Activated naive CD8-positive, alpha-beta T cell (primary cell): ENCODE data around the gene RFT1.
A peak's percentile ranks its signal among the peaks of the same experiment; 100 is the strongest.

Source experiments
- H3K27ac Mint-ChIP-seq: one replicate; pipeline ENCODE4 v1.8.0; 2021; ENCODE audit warnings: mixed read lengths
- H3K27me3 Mint-ChIP-seq: one replicate; pipeline ENCODE4 v1.8.0; 2021; ENCODE audit warnings: mixed read lengths
- H3K36me3 Mint-ChIP-seq: one replicate; pipeline ENCODE4 v1.8.0; 2021; ENCODE audit warnings: mixed read lengths
- H3K4me1 Mint-ChIP-seq: one replicate; pipeline ENCODE4 v1.8.0; 2021; ENCODE audit warnings: low read depth, mixed read lengths
- H3K4me3 Mint-ChIP-seq: one replicate; pipeline ENCODE4 v1.8.0; 2021; ENCODE audit warnings: mild to moderate bottlenecking, mixed read lengths
- H3K9me3 Mint-ChIP-seq: one replicate; pipeline ENCODE4 v1.8.0; 2021; ENCODE audit warnings: low read depth, mixed read lengths

Gene RFT1

DNA sequence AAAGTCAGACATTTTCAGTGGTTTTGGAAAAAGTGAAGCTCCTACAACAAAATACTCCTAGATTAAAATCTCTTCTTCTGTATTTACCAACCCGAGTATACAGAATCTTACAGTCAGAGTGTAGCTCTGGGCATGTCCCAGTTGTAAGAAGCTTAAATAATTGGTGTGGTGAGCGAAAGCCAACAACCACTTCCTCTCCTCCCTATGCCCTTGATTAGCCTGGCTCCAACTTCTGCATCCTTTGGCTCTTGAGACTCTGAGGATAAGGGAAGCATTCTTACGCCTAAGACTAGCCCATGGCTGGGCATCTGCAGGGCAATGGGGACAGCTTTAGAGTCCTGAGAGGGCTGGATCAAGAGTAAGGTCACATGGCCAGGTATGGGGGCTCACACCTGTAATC is 25.5 kb downstream of the RFT1 start:
- Mint-ChIP-seq H3K27ac (no peak overlapping the region), H3K36me3 (peaks cover 8% of the 10 kb centered on the region), H3K4me3 (no peak overlapping the region), H3K4me1 (peaks cover 24% of the 10 kb centered on the region), H3K27me3 (no peaks in the 10 kb centered on the region), H3K9me3 (no peaks in the 10 kb centered on the region)

DNA sequence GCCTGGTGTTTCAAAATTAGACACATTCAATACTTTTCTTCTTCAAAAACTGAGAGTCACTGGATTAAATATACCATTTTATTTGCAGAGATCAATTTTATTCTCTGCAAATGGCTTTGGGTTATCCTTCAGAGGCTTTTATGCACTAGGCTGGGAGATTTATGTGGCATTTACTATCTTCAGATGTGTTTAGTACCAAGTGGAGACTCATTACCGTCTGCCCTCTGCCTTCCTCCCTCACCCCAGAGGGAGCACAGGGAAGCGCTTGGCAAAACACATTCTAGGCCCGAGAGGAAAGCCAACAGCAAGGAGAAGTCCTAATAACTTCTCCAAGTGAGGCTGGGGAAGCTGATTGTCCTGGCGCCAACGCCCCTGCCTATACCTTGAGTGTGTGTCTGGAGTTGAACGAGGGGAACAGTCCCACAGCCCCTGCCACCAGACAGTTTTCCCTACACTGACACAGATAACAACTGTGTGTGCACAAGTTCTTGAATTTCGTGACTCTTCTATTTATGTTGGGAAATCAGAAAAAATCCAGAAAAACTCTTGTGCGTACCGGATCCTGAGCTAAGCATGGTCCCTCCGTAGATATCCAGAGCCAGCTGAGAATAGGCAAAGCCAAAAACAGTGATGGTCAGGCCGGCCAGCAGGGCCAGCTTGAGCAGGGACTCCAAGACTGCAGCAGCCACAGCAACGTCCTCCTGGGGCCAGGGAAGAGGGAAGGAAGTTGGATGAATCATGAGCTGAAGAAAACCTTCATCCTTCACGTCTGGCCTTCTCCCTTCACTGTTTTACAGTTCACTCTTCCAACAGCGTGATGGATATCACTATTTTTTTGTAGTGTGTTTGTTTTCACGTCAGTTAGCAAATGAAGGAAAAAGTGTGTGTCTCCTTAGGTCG is 26.6 kb downstream of the RFT1 start:
- H3K4me3 Mint-ChIP-seq = no peak overlapping the region
- H3K4me1 Mint-ChIP-seq = peaks cover 18% of the 10 kb centered on the region
- peaks cover 4% of the 10 kb centered on the region for H3K36me3 Mint-ChIP-seq
- H3K27ac Mint-ChIP-seq = no peak overlapping the region
- H3K27me3 Mint-ChIP-seq = no peaks in the 10 kb centered on the region
- no peaks in the 10 kb centered on the region for H3K9me3 Mint-ChIP-seq

DNA sequence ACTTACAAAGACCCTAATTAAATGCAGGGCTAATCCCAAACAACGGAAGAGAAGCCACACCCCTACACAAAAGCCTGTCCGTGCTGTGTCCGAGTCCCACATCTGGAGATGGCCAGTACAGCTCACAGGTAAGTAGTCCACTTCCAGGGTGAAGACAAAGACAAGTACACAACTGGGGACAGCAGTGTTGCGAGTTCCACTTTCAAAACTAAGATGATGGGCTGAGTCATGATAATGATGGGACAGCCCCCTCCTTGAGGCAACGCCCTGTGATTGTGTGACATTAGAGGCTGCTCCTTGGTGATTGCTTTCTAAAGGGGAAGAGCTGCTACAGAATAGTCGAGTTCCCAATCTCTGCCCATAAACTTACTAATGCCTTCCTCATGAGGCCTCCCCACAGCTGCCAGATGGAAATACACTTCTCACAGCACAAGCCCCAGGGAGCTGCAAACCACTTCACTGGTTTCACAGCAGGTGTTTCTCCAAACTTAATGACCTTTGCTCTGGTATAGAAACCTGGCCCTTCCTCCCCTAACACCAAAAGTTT is 27.6 kb downstream of the RFT1 start:
- H3K36me3 Mint-ChIP-seq = peaks cover 2% of the 10 kb centered on the region
- no peaks in the 10 kb centered on the region for H3K27me3 Mint-ChIP-seq
- peaks cover 18% of the 10 kb centered on the region for H3K4me1 Mint-ChIP-seq
- no peaks in the 10 kb centered on the region for H3K9me3 Mint-ChIP-seq
- peak overlapping the region; percentile 42 for H3K27ac Mint-ChIP-seq
- H3K4me3 Mint-ChIP-seq = peak overlapping the region; percentile 33

DNA sequence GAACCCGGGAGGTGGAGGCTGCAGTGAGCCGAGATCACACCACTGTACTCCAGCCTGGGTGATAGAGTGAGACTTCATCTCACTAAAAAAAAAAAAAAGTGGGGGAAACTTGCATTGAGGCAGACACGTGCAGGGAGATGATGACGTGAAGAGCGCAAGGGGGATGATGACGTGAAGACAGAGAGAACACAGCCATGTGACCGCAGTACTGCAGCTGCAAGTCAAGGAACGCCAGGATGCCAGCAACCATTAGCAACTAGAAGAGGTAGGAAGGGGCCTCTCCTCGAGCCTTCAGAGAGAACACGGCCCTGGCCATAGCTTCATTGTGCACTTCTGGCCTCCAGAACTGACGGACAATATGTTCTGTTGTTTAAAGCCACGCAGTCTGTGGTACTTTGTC is 28.3 kb downstream of the RFT1 start:
- H3K36me3 Mint-ChIP-seq = peaks cover 2% of the 10 kb centered on the region
- H3K9me3 Mint-ChIP-seq = no peaks in the 10 kb centered on the region
- no peaks in the 10 kb centered on the region for H3K27me3 Mint-ChIP-seq
- peak overlapping the region; percentile 42 for H3K27ac Mint-ChIP-seq
- peaks cover 18% of the 10 kb centered on the region for H3K4me1 Mint-ChIP-seq
- H3K4me3 Mint-ChIP-seq = peak overlapping the region; percentile 33

DNA sequence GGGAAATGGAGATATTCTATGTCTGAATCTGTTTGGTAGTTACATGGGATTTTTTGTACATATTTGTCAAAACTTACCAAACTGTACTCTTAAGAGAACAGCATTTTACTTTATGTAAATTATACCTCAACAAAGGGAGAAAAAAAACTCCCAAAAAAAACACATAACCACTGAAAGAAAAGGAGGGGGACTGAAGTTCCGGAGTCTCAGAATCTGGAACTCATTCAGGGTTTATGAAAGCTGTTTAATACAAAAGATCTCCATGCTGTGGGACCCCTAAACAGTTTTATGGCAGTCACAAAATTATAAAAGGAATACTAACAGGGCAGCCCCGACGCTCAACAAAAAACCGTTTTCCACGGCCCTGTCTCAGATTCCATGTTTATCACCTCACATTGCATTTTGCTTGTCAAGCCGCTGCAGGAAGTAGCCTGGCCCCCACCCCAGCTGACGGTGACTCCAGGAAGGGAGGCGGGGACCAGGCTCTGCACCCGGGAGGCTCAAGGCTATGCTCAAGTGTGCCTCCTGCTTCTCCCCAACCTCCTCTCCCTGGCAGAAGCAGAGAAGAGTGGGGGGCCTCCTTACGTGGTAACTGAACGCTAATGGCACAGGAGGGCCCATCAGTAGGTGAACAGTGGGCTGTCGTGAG is 29.3 kb downstream of the RFT1 start:
- peaks cover 2% of the 10 kb centered on the region for H3K36me3 Mint-ChIP-seq
- no peaks in the 10 kb centered on the region for H3K27me3 Mint-ChIP-seq
- no peak overlapping the region for H3K4me3 Mint-ChIP-seq
- H3K9me3 Mint-ChIP-seq = no peaks in the 10 kb centered on the region
- no peak overlapping the region for H3K27ac Mint-ChIP-seq
- H3K4me1 Mint-ChIP-seq = peaks cover 18% of the 10 kb centered on the region

DNA sequence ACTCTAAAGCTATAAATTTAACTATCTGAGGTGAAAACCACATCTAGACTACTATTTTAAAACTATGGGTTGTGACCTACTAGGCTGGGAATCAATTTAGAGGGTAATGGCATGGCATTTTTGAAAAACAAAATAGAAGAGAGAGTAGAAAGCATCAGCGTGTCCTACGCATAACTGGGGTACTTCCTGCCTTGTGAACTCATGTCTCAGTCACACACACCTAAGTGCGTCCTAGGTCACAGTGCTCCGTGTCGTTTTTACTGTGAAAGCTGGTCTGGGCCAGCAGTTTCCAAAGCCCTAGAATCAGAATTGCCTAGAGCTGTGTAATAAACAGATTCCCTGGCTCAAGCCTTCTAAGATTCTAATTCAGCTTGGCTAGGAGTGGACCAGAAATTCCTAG is 32.3 kb downstream of the RFT1 start:
- no peaks in the 10 kb centered on the region for H3K27me3 Mint-ChIP-seq
- peaks cover 2% of the 10 kb centered on the region for H3K36me3 Mint-ChIP-seq
- no peak overlapping the region for H3K27ac Mint-ChIP-seq
- H3K4me3 Mint-ChIP-seq = no peak overlapping the region
- H3K9me3 Mint-ChIP-seq = no peaks in the 10 kb centered on the region
- peaks cover 12% of the 10 kb centered on the region for H3K4me1 Mint-ChIP-seq

DNA sequence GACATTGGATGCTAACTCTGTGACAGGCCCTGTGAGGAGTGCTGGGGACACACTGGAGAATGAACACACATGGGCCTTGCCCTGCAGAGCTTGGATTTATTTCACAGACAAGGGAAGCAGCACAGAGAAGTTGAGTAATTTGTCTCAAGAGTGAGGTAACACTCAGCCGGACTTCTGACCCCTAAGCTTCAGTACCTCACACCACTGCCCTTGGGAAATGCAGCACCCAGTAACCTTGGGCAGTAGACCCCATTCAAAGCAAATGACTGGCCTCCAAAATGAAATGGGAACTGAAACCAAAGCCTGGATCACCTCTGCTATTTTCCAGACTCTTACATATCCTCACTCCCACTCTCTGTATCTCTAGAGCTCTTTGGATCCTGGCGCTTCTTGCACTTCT is 37.3 kb downstream of the RFT1 start:
- Mint-ChIP-seq H3K4me1 (no peaks in the 10 kb centered on the region), H3K36me3 (peaks cover 2% of the 10 kb centered on the region), H3K9me3 (no peaks in the 10 kb centered on the region), H3K27ac (no peak overlapping the region), H3K27me3 (no peaks in the 10 kb centered on the region), H3K4me3 (no peak overlapping the region)

DNA sequence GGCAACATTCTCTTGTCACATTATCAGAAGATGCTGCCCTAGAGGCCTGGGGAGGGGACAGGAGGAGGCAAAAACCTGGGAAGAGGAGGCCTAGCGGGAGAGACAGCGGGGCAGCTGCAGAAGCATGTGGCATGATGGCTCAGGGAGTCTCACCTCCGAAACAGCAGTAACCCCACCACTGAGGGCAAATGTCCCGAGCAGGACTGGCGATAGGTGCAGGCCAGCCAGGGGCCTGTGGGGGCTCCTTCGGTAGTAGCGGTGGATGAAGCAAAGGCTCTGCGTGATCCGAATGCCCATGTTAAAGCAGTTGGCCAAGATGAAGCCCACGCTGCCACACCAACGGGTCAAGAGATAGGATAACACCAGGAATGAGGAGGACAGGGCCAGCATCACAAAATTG is 38.0 kb downstream of the RFT1 start:
- Mint-ChIP-seq H3K4me1 (no peaks in the 10 kb centered on the region), H3K36me3 (peaks cover 2% of the 10 kb centered on the region), H3K27ac (no peak overlapping the region), H3K9me3 (no peaks in the 10 kb centered on the region), H3K4me3 (no peak overlapping the region), H3K27me3 (no peaks in the 10 kb centered on the region)

DNA sequence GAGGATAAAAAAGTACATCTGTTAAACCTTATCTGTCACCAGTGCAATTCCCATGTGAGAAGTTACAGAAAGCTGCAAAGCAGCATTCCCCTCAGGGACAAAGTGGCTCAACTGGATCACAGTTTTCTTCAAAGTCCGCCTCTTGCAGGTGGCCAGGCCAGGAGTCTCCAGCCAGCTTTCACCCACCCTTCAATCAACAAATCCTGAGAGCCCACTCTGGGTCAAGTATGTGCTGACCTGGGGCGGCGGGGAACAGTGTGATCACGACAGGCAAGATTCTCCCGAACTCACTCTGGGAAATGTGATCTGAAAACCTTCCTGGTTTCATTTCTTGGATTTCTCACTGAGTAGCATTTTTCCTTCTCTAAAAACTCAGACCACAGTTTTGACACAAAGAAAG is 39.2 kb downstream of the RFT1 start:
- H3K36me3 Mint-ChIP-seq = peaks cover under 1% of the 10 kb centered on the region
- H3K27me3 Mint-ChIP-seq = no peaks in the 10 kb centered on the region
- no peak overlapping the region for H3K4me3 Mint-ChIP-seq
- no peaks in the 10 kb centered on the region for H3K9me3 Mint-ChIP-seq
- no peak overlapping the region for H3K27ac Mint-ChIP-seq
- H3K4me1 Mint-ChIP-seq = no peaks in the 10 kb centered on the region

DNA sequence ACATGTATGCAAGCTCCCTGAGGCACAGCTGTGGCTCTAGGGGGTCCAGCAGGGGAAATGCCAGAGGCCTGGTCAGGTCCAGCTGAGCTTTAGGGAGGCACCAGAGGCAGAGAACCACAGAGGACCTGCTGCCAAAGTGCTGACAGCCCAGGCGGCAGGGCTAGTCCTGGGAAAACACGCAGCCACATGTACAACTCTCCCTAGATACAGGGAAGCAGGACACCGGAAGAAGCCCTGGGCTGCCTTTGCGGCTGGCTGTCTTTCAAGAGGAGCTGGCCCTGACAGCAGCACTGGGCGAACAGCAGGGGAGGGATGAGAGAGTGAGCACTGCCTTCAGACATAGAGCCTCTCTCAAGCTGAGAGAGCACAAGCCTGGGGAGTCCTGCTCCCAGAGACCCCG is 40.7 kb downstream of the RFT1 start:
- no peaks in the 10 kb centered on the region for H3K27me3 Mint-ChIP-seq
- no peak overlapping the region for H3K4me3 Mint-ChIP-seq
- no peaks in the 10 kb centered on the region for H3K4me1 Mint-ChIP-seq
- no peaks in the 10 kb centered on the region for H3K36me3 Mint-ChIP-seq
- H3K27ac Mint-ChIP-seq = no peak overlapping the region
- H3K9me3 Mint-ChIP-seq = no peaks in the 10 kb centered on the region

DNA sequence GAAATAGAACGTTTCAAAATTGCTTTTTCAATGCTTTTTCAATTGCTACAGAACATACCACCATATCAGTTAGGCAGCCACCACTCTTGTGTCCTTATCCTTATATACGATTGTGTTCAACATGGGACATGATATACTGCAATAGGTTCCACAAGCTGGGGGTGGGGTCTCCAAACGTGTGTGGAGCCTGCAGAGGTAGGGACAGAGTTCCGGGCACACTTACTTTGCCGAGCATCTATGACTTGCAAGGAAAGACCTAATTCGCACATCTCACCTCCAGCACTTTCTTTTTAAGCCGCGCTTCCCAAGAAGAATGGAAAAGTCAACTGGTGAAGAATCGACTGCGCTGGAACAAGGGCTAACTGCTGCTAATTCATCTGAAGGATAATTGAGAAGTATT is 44.8 kb downstream of the RFT1 start:
- H3K4me3 Mint-ChIP-seq = no peak overlapping the region
- H3K4me1 Mint-ChIP-seq = no peaks in the 10 kb centered on the region
- H3K36me3 Mint-ChIP-seq = no peaks in the 10 kb centered on the region
- no peak overlapping the region for H3K27ac Mint-ChIP-seq
- H3K9me3 Mint-ChIP-seq = no peaks in the 10 kb centered on the region
- no peaks in the 10 kb centered on the region for H3K27me3 Mint-ChIP-seq

DNA sequence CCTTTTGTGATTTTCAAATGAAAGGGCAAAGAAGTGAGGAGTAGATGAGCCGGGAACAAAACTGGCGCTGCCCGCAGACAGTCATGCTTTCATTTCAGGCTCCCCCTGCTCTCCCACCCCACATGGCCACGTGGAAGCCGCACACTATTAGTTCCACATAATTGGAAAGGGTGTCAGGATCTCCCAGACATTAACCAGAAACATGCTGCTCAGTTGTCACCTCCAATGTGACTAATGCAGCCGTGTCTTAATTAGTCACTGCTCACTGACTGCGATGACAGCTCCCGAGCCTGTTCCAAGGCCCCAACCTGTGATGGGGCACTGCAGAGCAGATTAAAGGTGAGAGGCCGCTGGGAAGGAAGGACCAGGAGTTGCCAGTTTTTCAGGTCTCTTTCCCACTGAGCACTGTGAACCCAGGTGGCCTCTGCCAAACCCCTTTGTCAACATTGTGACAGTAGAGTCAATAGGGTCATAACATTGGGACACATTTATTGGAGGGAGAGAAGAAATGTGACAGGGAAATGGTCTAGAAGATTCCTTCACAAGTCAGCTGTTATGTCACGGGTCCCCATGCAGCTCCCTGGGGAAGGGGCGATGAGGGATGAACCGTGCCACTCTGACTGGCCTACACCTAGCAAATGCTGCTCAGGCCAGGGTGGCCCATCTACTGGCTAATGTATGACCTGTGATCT is 45.8 kb downstream of the RFT1 start:
- no peaks in the 10 kb centered on the region for H3K9me3 Mint-ChIP-seq
- no peak overlapping the region for H3K27ac Mint-ChIP-seq
- H3K4me1 Mint-ChIP-seq = no peaks in the 10 kb centered on the region
- no peaks in the 10 kb centered on the region for H3K36me3 Mint-ChIP-seq
- no peaks in the 10 kb centered on the region for H3K27me3 Mint-ChIP-seq
- no peak overlapping the region for H3K4me3 Mint-ChIP-seq

DNA sequence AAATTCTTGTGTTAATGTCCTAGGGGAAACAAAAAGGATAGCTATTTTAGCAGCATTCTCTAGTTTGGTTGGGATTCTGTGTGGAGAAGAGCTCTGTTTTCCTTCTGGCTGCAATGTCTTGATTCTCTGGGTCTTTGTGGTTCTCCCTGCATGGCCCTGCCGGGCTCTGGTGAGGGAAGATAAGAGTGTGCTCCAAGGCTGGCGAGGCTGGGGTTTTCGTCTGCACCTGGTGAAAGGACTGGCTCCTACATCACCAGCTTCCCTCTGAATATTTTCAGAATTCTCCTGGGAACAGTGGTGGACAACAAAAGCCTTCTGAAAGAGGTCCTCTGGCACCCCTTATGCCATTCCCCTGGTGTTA is 46.3 kb downstream of the RFT1 start:
- Mint-ChIP-seq H3K4me1 (no peaks in the 10 kb centered on the region), H3K9me3 (no peaks in the 10 kb centered on the region), H3K36me3 (no peaks in the 10 kb centered on the region), H3K27ac (no peak overlapping the region), H3K27me3 (no peaks in the 10 kb centered on the region), H3K4me3 (no peak overlapping the region)

DNA sequence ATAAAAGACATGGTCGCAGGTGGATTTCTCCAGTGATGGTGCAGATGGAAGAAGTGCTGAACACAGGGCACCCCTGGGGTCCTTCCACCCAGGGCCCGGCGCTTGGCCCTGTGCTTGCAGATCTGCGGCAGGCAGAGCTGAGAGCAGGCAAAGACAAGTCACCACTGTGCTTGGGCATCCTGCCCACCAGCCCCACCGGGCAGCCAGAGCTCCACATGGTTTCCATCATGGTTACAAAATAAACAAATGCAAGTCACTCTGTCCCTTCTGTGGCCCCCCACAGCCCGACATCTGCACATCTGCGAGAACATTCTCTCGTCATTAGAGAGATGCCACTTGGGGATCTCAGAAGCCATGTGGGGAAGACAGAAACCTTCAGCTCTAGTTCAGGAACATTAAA is 46.7 kb downstream of the RFT1 start:
- Mint-ChIP-seq H3K9me3 (no peaks in the 10 kb centered on the region), H3K27me3 (no peaks in the 10 kb centered on the region), H3K4me3 (no peak overlapping the region), H3K27ac (no peak overlapping the region), H3K4me1 (no peaks in the 10 kb centered on the region), H3K36me3 (no peaks in the 10 kb centered on the region)

DNA sequence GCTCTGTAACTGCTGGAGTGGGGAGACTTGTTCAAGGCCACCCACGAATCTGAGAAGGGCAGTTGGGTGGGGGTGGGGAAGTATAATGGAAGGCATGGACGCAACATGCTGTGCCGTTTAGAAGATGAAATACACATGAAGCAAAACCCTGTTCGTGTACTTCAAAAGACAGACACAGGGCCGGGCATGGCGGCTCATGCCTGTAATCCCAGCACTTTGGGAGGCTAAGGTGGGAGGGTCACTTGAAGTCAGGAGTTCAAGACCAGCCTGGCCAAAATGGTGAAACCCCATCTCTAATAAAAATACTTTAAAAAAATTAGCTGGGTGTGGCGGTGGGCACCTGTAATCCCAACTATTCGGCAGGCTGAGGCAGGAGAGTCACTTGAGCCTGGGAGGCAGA is 47.5 kb downstream of the RFT1 start:
- no peaks in the 10 kb centered on the region for H3K27me3 Mint-ChIP-seq
- no peaks in the 10 kb centered on the region for H3K36me3 Mint-ChIP-seq
- no peak overlapping the region for H3K4me3 Mint-ChIP-seq
- no peaks in the 10 kb centered on the region for H3K9me3 Mint-ChIP-seq
- H3K4me1 Mint-ChIP-seq = no peaks in the 10 kb centered on the region
- no peak overlapping the region for H3K27ac Mint-ChIP-seq
